ENCODE data around the gene CHRM3. TPM values are rescaled to one million over a fixed set of nuclear protein-coding genes. Genes with fewer than 3 reads are reported as not detected.

Gene CHRM3
- total RNA-seq, 1 donor = under 0.01 TPM

DNA sequence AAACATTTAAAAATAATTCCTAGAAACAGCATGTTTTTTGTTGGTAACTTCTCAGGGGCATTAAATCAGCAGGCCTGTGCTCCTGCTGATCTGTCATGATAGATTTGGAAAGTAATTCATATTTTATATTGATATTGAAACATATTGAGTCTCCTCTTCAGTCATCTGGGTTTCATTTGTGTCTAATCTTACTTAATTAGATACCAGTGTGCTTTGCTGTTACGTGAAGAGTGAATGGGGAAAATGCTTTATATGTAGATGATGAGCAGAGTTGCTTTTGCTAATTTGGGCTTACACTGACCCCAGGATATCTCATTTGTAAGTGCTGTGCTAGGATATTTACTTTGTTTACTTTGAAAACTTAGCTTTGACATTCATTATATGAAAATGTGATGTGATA lies 45.9 kb downstream of the CHRM3 start:
- no peak overlapping the region for H3K4me3 ChIP-seq (ENCODE audit: insufficient read depth, low read length)
- H4K20me1 ChIP-seq (ENCODE audit: insufficient read depth, low read length) = no peaks in the 10 kb centered on the region
- H3K27ac ChIP-seq (ENCODE audit: low read depth, low read length) = no peak overlapping the region
- H3K79me2 ChIP-seq (ENCODE audit: insufficient read depth, low read length) = no peaks in the 10 kb centered on the region
- no peak overlapping the region for H3K4me2 ChIP-seq (ENCODE audit: insufficient read depth, low read length)
- no peaks in the 10 kb centered on the region for H3K9me3 ChIP-seq (ENCODE audit: low read depth, low read length)
- TF ChIP-seq, protein P1, sequence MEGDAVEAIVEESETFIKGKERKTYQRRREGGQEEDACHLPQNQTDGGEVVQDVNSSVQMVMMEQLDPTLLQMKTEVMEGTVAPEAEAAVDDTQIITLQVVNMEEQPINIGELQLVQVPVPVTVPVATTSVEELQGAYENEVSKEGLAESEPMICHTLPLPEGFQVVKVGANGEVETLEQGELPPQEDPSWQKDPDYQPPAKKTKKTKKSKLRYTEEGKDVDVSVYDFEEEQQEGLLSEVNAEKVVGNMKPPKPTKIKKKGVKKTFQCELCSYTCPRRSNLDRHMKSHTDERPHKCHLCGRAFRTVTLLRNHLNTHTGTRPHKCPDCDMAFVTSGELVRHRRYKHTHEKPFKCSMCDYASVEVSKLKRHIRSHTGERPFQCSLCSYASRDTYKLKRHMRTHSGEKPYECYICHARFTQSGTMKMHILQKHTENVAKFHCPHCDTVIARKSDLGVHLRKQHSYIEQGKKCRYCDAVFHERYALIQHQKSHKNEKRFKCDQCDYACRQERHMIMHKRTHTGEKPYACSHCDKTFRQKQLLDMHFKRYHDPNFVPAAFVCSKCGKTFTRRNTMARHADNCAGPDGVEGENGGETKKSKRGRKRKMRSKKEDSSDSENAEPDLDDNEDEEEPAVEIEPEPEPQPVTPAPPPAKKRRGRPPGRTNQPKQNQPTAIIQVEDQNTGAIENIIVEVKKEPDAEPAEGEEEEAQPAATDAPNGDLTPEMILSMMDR (IDR thresholded peaks at IDR 0.05; ENCODE audit: extremely low read depth, low read depth, low read length) = no peak
- no peak overlapping the region for H2AFZ ChIP-seq (ENCODE audit: low read length)
- no peak for DNase-seq (ENCODE audit: insufficient read length, low spot score, missing footprints)
- no peaks in the 10 kb centered on the region for H3K27me3 ChIP-seq (ENCODE audit: insufficient read depth, low read length)
- H3K36me3 ChIP-seq (ENCODE audit: insufficient read depth, low read length) = no peaks in the 10 kb centered on the region
- H3K4me1 ChIP-seq (ENCODE audit: insufficient read depth, low read length) = no peaks in the 10 kb centered on the region

DNA sequence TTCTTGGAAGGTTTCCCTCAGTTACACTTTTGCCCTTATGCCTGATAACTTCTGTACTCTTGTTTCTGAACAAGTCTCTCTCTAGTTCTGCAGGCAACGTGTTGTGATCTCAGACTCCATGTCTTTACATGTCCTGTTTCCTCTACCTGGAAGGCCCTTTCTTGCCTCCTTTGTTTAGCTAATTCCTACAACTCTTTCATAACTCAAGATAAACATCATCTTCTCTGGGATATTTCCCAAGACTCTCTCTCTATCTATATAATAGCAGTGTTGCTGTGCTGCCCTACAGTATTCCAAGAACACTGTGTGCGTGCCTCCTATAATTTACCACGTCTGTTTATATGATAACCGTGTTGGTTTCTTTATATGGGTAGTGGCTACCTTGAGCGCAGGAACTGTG lies 47.8 kb downstream of the CHRM3 start:
- Histone ChIP-seq H3K4me3 (ENCODE audit: insufficient read depth, low read length) (no peak overlapping the region), H3K36me3 (ENCODE audit: insufficient read depth, low read length) (no peaks in the 10 kb centered on the region), H3K79me2 (ENCODE audit: insufficient read depth, low read length) (no peaks in the 10 kb centered on the region), H3K9me3 (ENCODE audit: low read depth, low read length) (no peaks in the 10 kb centered on the region), H3K27me3 (ENCODE audit: insufficient read depth, low read length) (no peaks in the 10 kb centered on the region), H3K4me2 (ENCODE audit: insufficient read depth, low read length) (no peak overlapping the region), H3K4me1 (ENCODE audit: insufficient read depth, low read length) (no peaks in the 10 kb centered on the region), H4K20me1 (ENCODE audit: insufficient read depth, low read length) (no peaks in the 10 kb centered on the region), H2AFZ (ENCODE audit: low read length) (no peak overlapping the region), H3K27ac (ENCODE audit: low read depth, low read length) (no peak overlapping the region)
- DNase-seq (ENCODE audit: insufficient read length, low spot score, missing footprints) = no peak
- TF ChIP-seq, protein P1 (IDR thresholded peaks at IDR 0.05; ENCODE audit: extremely low read depth, low read depth, low read length) = no peak
